H9 (cell line): ENCODE measurements around the gene MEGF10. TPM values are rescaled to one million over a fixed set of nuclear protein-coding genes. Genes with fewer than 3 reads are reported as not detected.

Experiments used
- DNase-seq: peaks from one replicate; pipeline ENCODE4 v3.0.0-alpha.2; 2017
- H2AFZ ChIP-seq: one replicate; pipeline ENCODE4 v1.6.1; 2013; ENCODE audit warnings: mild to moderate bottlenecking, low read length, control low read depth, moderate library complexity
- H2AK5ac ChIP-seq: 2 replicates; pipeline ENCODE4 v1.6.1; 2013; ENCODE audit warnings: low read length, control low read depth, mixed read lengths; ENCODE audit not compliant: insufficient read length
- H2BK120ac ChIP-seq: one replicate; pipeline ENCODE4 v1.6.1; 2013; ENCODE audit warnings: low read depth, mild to moderate bottlenecking, low read length, control low read depth, inconsistent platforms; ENCODE audit not compliant: poor library complexity, severe bottlenecking
- H2BK12ac ChIP-seq: 2 replicates; pipeline ENCODE4 v1.6.1; 2013; ENCODE audit warnings: low read length, control low read depth, mixed read lengths, low read depth; ENCODE audit not compliant: insufficient read length
- H2BK15ac ChIP-seq: 2 replicates; pipeline ENCODE4 v1.6.1; 2013; ENCODE audit warnings: low read depth, low read length, control low read depth
- H2BK20ac ChIP-seq: one replicate; pipeline ENCODE4 v1.6.1; 2013; ENCODE audit warnings: low read depth, mild to moderate bottlenecking, low read length, control low read depth, inconsistent platforms; ENCODE audit not compliant: poor library complexity, severe bottlenecking
- H2BK5ac ChIP-seq: 2 replicates; pipeline ENCODE4 v1.6.1; 2013; ENCODE audit warnings: low read length, control low read depth, mixed read lengths; ENCODE audit not compliant: insufficient read length
- H3K14ac ChIP-seq: 2 replicates; pipeline ENCODE4 v1.6.1; 2013; ENCODE audit warnings: low read length, control low read depth; ENCODE audit not compliant: insufficient read depth
- H3K18ac ChIP-seq: 2 replicates; pipeline ENCODE4 v1.6.1; 2013; ENCODE audit warnings: low read depth, mild to moderate bottlenecking, mixed read lengths, low read length, control low read depth; ENCODE audit not compliant: insufficient read length
- H3K23ac ChIP-seq: 2 replicates; pipeline ENCODE4 v1.6.1; 2013; ENCODE audit warnings: low read length, control low read depth, mixed read lengths, low read depth; ENCODE audit not compliant: insufficient read length
- H3K23me2 ChIP-seq: 2 replicates; pipeline ENCODE4 v1.6.1; 2013; ENCODE audit warnings: low read depth, mild to moderate bottlenecking, mixed read lengths, low read length, control low read depth; ENCODE audit not compliant: insufficient read length, poor library complexity, severe bottlenecking
- H3K27ac ChIP-seq: 2 replicates; pipeline ENCODE4 v1.5.1; 2013; ENCODE audit warnings: low read length, control low read depth, mixed read lengths, low read depth; ENCODE audit not compliant: insufficient read length
- H3K27me3 ChIP-seq: 2 replicates; pipeline ENCODE4 v1.6.1; 2013; ENCODE audit warnings: low read length, control low read depth, inconsistent platforms; ENCODE audit not compliant: insufficient read depth
- H3K4ac ChIP-seq: 2 replicates; pipeline ENCODE4 v1.6.1; 2013; ENCODE audit warnings: low read depth, mild to moderate bottlenecking, control low read depth, inconsistent platforms, low read length, moderate library complexity
- H3K4me1 ChIP-seq: 2 replicates; pipeline ENCODE4 v1.6.1; 2013; ENCODE audit warnings: low read length, control low read depth, inconsistent platforms; ENCODE audit not compliant: insufficient read depth
- H3K4me2 ChIP-seq: 2 replicates; pipeline ENCODE4 v1.6.1; 2013; ENCODE audit warnings: low read length, control low read depth, mixed read lengths; ENCODE audit not compliant: insufficient read length, insufficient read depth
- H3K56ac ChIP-seq: 2 replicates; pipeline ENCODE4 v1.6.1; 2013; ENCODE audit warnings: low read depth, mild to moderate bottlenecking, mixed read lengths, low read length, control low read depth; ENCODE audit not compliant: insufficient read length
- H3K79me1 ChIP-seq: 2 replicates; pipeline ENCODE4 v1.6.1; 2013; ENCODE audit warnings: low read depth, mild to moderate bottlenecking, moderate library complexity, low read length, control low read depth, inconsistent platforms; ENCODE audit not compliant: insufficient read depth, poor library complexity, severe bottlenecking
- H3K79me2 ChIP-seq: 2 replicates; pipeline ENCODE4 v1.6.1; 2013; ENCODE audit warnings: low read length, control low read depth, inconsistent platforms; ENCODE audit not compliant: insufficient read depth
- H3K9ac ChIP-seq: 2 replicates; pipeline ENCODE4 v1.6.1; 2013; ENCODE audit warnings: low read length, control low read depth, mixed read lengths; ENCODE audit not compliant: insufficient read length; ENCODE audit errors: extremely low read depth
- H3K9me3 ChIP-seq: one replicate; pipeline ENCODE4 v1.6.1; 2013; ENCODE audit warnings: low read depth, low read length, inconsistent platforms; ENCODE audit not compliant: control insufficient read depth
- H3T11ph ChIP-seq: one replicate; pipeline ENCODE4 v1.6.1; 2013; ENCODE audit warnings: mild to moderate bottlenecking, low read length, control low read depth, inconsistent platforms
- H4K20me1 ChIP-seq: one replicate; pipeline ENCODE4 v1.6.1; 2013; ENCODE audit not compliant: control insufficient read depth, insufficient read length, insufficient read depth
- H4K5ac ChIP-seq: 2 replicates; pipeline ENCODE4 v1.6.1; 2013; ENCODE audit warnings: low read depth, mild to moderate bottlenecking, mixed read lengths, low read length, control low read depth; ENCODE audit not compliant: insufficient read length
- H4K8ac ChIP-seq: replicated peaks from 2 replicates; pipeline ENCODE4 v1.6.1; 2013; ENCODE audit warnings: low read length, control low read depth, mixed read lengths, low read depth; ENCODE audit not compliant: insufficient read length
- H4K91ac ChIP-seq: 2 replicates; pipeline ENCODE4 v1.6.1; 2013; ENCODE audit warnings: low read depth, mild to moderate bottlenecking, moderate library complexity, mixed read lengths, low read length, control low read depth; ENCODE audit not compliant: insufficient read length
- H3K27ac Mint-ChIP-seq, 3 experiments: 2 replicates in 2 of 3; 3 replicates in 1 of 3; pipeline ENCODE4 v1.8.0; 2020 to 2021; ENCODE audit warnings: mixed read lengths in 3 of 3, mild to moderate bottlenecking in 1 of 3, moderate library complexity in 1 of 3
- H3K27me3 Mint-ChIP-seq: 2 replicates; pipeline ENCODE4 v1.8.0; 2021; ENCODE audit warnings: low read depth, mild to moderate bottlenecking, moderate library complexity, mixed read lengths
- H3K36me3 Mint-ChIP-seq, 3 experiments: 2 replicates in 2 of 3; 3 replicates in 1 of 3; pipeline ENCODE4 v1.8.0; 2020 to 2021; ENCODE audit warnings: low read depth in 3 of 3, mixed read lengths in 3 of 3; ENCODE audit not compliant: insufficient read depth in 1 of 3
- H3K4me1 Mint-ChIP-seq, 2 experiments: 2 replicates each; pipeline ENCODE4 v1.8.0; 2020; ENCODE audit warnings: mixed read lengths in 2 of 2
- H3K4me3 Mint-ChIP-seq, 2 experiments: 2 replicates in 1 of 2; 3 replicates in 1 of 2; pipeline ENCODE4 v1.8.0; 2020 to 2021; ENCODE audit warnings: mild to moderate bottlenecking in 2 of 2, mixed read lengths in 2 of 2, moderate library complexity in 1 of 2
- H3K9me3 Mint-ChIP-seq, 2 experiments: 2 replicates in 1 of 2; 3 replicates in 1 of 2; pipeline ENCODE4 v1.8.0; 2020; ENCODE audit warnings: mild to moderate bottlenecking in 2 of 2, mixed read lengths in 2 of 2, moderate library complexity in 1 of 2
- WGBS: extraction: QIAGEN DNeasy Blood & Tissue Kit; methylation state at CpG from one replicate; pipeline ENCODE4 v1.1.7; 2013; ENCODE audit warnings: missing lambda C conversion rate, low lambda C conversion rate, mixed read lengths; ENCODE audit not compliant: insufficient read length; ENCODE audit errors: extremely low coverage; 5-methylcytosine and 5-hydroxymethylcytosine counted together
- total RNA-seq: library from RNA; stranded (reverse); gene quantifications from 2 replicates; pipeline ENCODE4 v1.2.1, GENCODE V29; 2021
- TF ChIP-seq, protein P1 (sequence below): fragments of 200-600 bp; sonication (generic); conservative IDR thresholded peaks from 3 replicates; pipeline ENCODE4 v1.8.0; 2021; ENCODE audit warnings: antibody characterized with exemption, mild to moderate bottlenecking

MEGF10 gene
- total RNA-seq, 1 experiment from 2014 or later: 36.5 TPM

GRCh38 chr5:127417528-127417927 is 126.9 kb downstream of the MEGF10 start:
- peaks cover 0 to 5% (median under 1%) of the 10 kb centered on the region in 3 experiments; a peak in 6 of 7 replicates for H3K36me3 Mint-ChIP-seq
- no peak overlapping the region for H3K23ac ChIP-seq
- H3K4me2 ChIP-seq: no peak overlapping the region
- no peaks in the 10 kb centered on the region for H3K4me1 ChIP-seq
- TF ChIP-seq, protein P1, sequence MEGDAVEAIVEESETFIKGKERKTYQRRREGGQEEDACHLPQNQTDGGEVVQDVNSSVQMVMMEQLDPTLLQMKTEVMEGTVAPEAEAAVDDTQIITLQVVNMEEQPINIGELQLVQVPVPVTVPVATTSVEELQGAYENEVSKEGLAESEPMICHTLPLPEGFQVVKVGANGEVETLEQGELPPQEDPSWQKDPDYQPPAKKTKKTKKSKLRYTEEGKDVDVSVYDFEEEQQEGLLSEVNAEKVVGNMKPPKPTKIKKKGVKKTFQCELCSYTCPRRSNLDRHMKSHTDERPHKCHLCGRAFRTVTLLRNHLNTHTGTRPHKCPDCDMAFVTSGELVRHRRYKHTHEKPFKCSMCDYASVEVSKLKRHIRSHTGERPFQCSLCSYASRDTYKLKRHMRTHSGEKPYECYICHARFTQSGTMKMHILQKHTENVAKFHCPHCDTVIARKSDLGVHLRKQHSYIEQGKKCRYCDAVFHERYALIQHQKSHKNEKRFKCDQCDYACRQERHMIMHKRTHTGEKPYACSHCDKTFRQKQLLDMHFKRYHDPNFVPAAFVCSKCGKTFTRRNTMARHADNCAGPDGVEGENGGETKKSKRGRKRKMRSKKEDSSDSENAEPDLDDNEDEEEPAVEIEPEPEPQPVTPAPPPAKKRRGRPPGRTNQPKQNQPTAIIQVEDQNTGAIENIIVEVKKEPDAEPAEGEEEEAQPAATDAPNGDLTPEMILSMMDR: no peak
- no peaks in the 10 kb centered on the region for H3K9me3 ChIP-seq
- H3K4ac ChIP-seq: no peak overlapping the region
- no peak overlapping the region for H2BK12ac ChIP-seq
- H3K23me2 ChIP-seq: no peaks in the 10 kb centered on the region
- H3K18ac ChIP-seq: no peak overlapping the region
- H3K4me1 Mint-ChIP-seq: no peaks in the 10 kb centered on the region
- H4K8ac ChIP-seq: no peak overlapping the region
- H2BK120ac ChIP-seq: no peak overlapping the region
- H3K79me1 ChIP-seq: no peaks in the 10 kb centered on the region
- H2BK20ac ChIP-seq: no peak overlapping the region
- DNase-seq: no peak
- no peak overlapping the region for H3K14ac ChIP-seq
- H2BK5ac ChIP-seq: no peak overlapping the region
- no peak overlapping the region for H3K27ac ChIP-seq
- no peaks in the 10 kb centered on the region for H3K27me3 Mint-ChIP-seq
- H4K5ac ChIP-seq: no peak overlapping the region
- H3K9ac ChIP-seq: no peak overlapping the region
- H3K9me3 Mint-ChIP-seq: no peaks in the 10 kb centered on the region
- H2BK15ac ChIP-seq: no peak overlapping the region
- no peak overlapping the region for H3K56ac ChIP-seq
- H2AFZ ChIP-seq: no peak overlapping the region
- H3K4me3 Mint-ChIP-seq: no peak overlapping the region
- H3T11ph ChIP-seq: no peak overlapping the region
- no peaks in the 10 kb centered on the region for H3K79me2 ChIP-seq
- H3K27me3 ChIP-seq: no peaks in the 10 kb centered on the region
- WGBS: no CpG with 5 or more reads among the region's 2 CpGs
- no peaks in the 10 kb centered on the region for H4K20me1 ChIP-seq
- no peak overlapping the region; a peak in 1 of 7 replicates for H3K27ac Mint-ChIP-seq
- H4K91ac ChIP-seq: no peak overlapping the region
- no peak overlapping the region for H2AK5ac ChIP-seq
